MM.1S (cell line): Measurements from ENCODE around the gene PI4KA.

Experiments
- DNase-seq: peaks from one replicate; pipeline ENCODE4 v3.0.0-alpha.2; 2015
- H2AFZ ChIP-seq: fragments of 300-600 bp; sonication (generic); 2 replicates; pipeline ENCODE4 v1.6.0; 2016; ENCODE audit warnings: antibody characterized with exemption, low read length
- H3F3A ChIP-seq: fragments of 300-600 bp; sonication (generic); 2 replicates; pipeline ENCODE4 v1.6.1; 2016; ENCODE audit warnings: mild to moderate bottlenecking, antibody characterized with exemption, low read length, moderate library complexity, mixed read lengths; ENCODE audit not compliant: insufficient read depth
- H3K27ac ChIP-seq: fragments of 300-600 bp; sonication (generic); 2 replicates; pipeline ENCODE4 v1.5.1; 2016; ENCODE audit warnings: mild to moderate bottlenecking, low read length
- H3K27me3 ChIP-seq: fragments of 300-600 bp; sonication (generic); replicated peaks from 2 replicates; pipeline ENCODE4 v1.6.0; 2016; ENCODE audit warnings: low read length; ENCODE audit not compliant: insufficient read depth
- H3K36me3 ChIP-seq: fragments of 300-600 bp; sonication (generic); replicated peaks from 2 replicates; pipeline ENCODE4 v1.6.1; 2016; ENCODE audit warnings: mild to moderate bottlenecking, low read length, mixed read lengths; ENCODE audit not compliant: insufficient read depth
- H3K4me1 ChIP-seq: fragments of 300-600 bp; sonication (generic); 2 replicates; pipeline ENCODE4 v1.6.1; 2016; ENCODE audit warnings: low read length, mixed read lengths
- H3K4me2 ChIP-seq: fragments of 300-600 bp; sonication (generic); 2 replicates; pipeline ENCODE4 v1.6.0; 2016; ENCODE audit warnings: low read depth, low read length
- H3K4me3 ChIP-seq: fragments of 300-600 bp; sonication (generic); 2 replicates; pipeline ENCODE4 v1.5.1; 2016; ENCODE audit warnings: low read length, mixed read lengths
- H3K79me2 ChIP-seq: fragments of 300-600 bp; sonication (generic); 2 replicates; pipeline ENCODE4 v1.6.1; 2016; ENCODE audit warnings: mixed run types, low read length, mixed read lengths
- H3K9ac ChIP-seq: fragments of 300-600 bp; sonication (generic); 2 replicates; pipeline ENCODE4 v1.6.1; 2016; ENCODE audit warnings: low read length, mixed read lengths
- H3K9me2 ChIP-seq: fragments of 300-600 bp; sonication (generic); replicated peaks from 2 replicates; pipeline ENCODE4 v1.6.1; 2016; ENCODE audit warnings: mild to moderate bottlenecking, low read length, mixed read lengths; ENCODE audit not compliant: insufficient read depth
- H3K9me3 ChIP-seq: fragments of 300-600 bp; sonication (generic); replicated peaks from 2 replicates; pipeline ENCODE4 v1.6.1; 2016; ENCODE audit warnings: mild to moderate bottlenecking, low read length, mixed read lengths; ENCODE audit not compliant: insufficient read depth
- H4K20me1 ChIP-seq: fragments of 300-600 bp; sonication (generic); 2 replicates; pipeline ENCODE4 v1.6.1; 2016; ENCODE audit warnings: mild to moderate bottlenecking, low read length, moderate library complexity, mixed read lengths; ENCODE audit not compliant: insufficient read depth
- CTCF ChIP-seq: fragments of 300-600 bp; sonication (generic); IDR thresholded peaks from 2 replicates; pipeline ENCODE4 v1.5.1; 2016; ENCODE audit warnings: antibody characterized with exemption, low read length, mixed read lengths
- EZH2 ChIP-seq: fragments of 300-600 bp; sonication (generic); optimal IDR thresholded peaks from 2 replicates; pipeline ENCODE3; 2017; ENCODE audit warnings: low read depth, mild to moderate bottlenecking, antibody characterized with exemption, low read length, mixed read lengths
- EZH2phosphoT487 ChIP-seq: fragments of 300-600 bp; sonication (generic); IDR thresholded peaks from 2 replicates; pipeline ENCODE4 v1.6.1; 2018; ENCODE audit warnings: antibody characterized with exemption, low read length

PI4KA gene

GRCh38 chr22:20782083-20782482, 76.5 kb downstream of the PI4KA start:
- no peaks in the 10 kb centered on the region for H3K79me2 ChIP-seq
- no peaks in the 10 kb centered on the region for H3K9me2 ChIP-seq
- H3K27me3 ChIP-seq = no peaks in the 10 kb centered on the region
- H3K4me3 ChIP-seq = no peak overlapping the region
- no peak overlapping the region for H2AFZ ChIP-seq
- no peak for DNase-seq
- no peak overlapping the region for H3K27ac ChIP-seq
- H3K9ac ChIP-seq = no peak overlapping the region
- H3K4me1 ChIP-seq = no peaks in the 10 kb centered on the region
- no peaks in the 10 kb centered on the region for H3F3A ChIP-seq
- H3K4me2 ChIP-seq = no peak overlapping the region
- H3K9me3 ChIP-seq = no peaks in the 10 kb centered on the region
- TF ChIP-seq EZH2phosphoT487 = no peak
- no peak for TF ChIP-seq EZH2
- TF ChIP-seq CTCF = no peak
- no peaks in the 10 kb centered on the region for H3K36me3 ChIP-seq
- no peaks in the 10 kb centered on the region for H4K20me1 ChIP-seq

- no peaks in the 10 kb centered on the region for H3K79me2 ChIP-seq
- H3F3A ChIP-seq = no peaks in the 10 kb centered on the region
- H3K9ac ChIP-seq = no peak overlapping the region
- H3K36me3 ChIP-seq = no peaks in the 10 kb centered on the region
- H3K9me2 ChIP-seq = no peaks in the 10 kb centered on the region
- DNase-seq = no peak
- H3K27me3 ChIP-seq = no peaks in the 10 kb centered on the region
- TF ChIP-seq EZH2 = no peak
- TF ChIP-seq CTCF = no peak
- no peak for TF ChIP-seq EZH2phosphoT487
- no peak overlapping the region for H3K4me3 ChIP-seq
- H4K20me1 ChIP-seq = no peaks in the 10 kb centered on the region
- no peak overlapping the region for H2AFZ ChIP-seq
- no peak overlapping the region for H3K27ac ChIP-seq
- no peak overlapping the region for H3K4me2 ChIP-seq
- no peaks in the 10 kb centered on the region for H3K9me3 ChIP-seq
- no peaks in the 10 kb centered on the region for H3K4me1 ChIP-seq
Measured at GRCh38 chr22:20781272-20781990, 77.2 kb downstream of the PI4KA start.

- Histone ChIP-seq H3K9me3 (no peaks in the 10 kb centered on the region), H3K4me1 (no peaks in the 10 kb centered on the region), H3F3A (no peaks in the 10 kb centered on the region), H3K9me2 (no peaks in the 10 kb centered on the region), H3K4me3 (no peak overlapping the region), H3K36me3 (no peaks in the 10 kb centered on the region), H3K4me2 (no peak overlapping the region), H2AFZ (no peak overlapping the region), H3K9ac (no peak overlapping the region), H3K27me3 (no peaks in the 10 kb centered on the region), H3K27ac (no peak overlapping the region), H4K20me1 (no peaks in the 10 kb centered on the region), H3K79me2 (no peaks in the 10 kb centered on the region)
- TF ChIP-seq EZH2phosphoT487 (no peak), CTCF (no peak), EZH2 (no peak)
- DNase-seq = no peak
Measured at GRCh38 chr22:20779818-20780158, 78.8 kb downstream of the PI4KA start.
